SK-N-SH (cell line): ENCODE data around the gene UVRAG. TPM values are rescaled to one million over a fixed set of nuclear protein-coding genes. Genes with fewer than 3 reads are reported as not detected.
A peak's percentile ranks its signal among the peaks of the same experiment; 100 is the strongest.

Experiments
- CTCF ChIA-PET: fragments of 300-600, 350-600 bp; formaldehyde crosslinking; extraction: SDS; loops from one replicate; lab custom pipeline; 2021; lab: Yijun Ruan, JAX
- POLR2A ChIA-PET: fragments of 350-600 bp; sonication (Branson Sonifier 250); formaldehyde crosslinking; extraction: SDS; loops from one replicate; lab custom pipeline; 2020; ENCODE audit warnings: antibody characterized with exemption, inconsistent platforms; lab: Yijun Ruan, JAX
- DNase-seq: peaks from one replicate; pipeline ENCODE4 v3.0.0; 2012
- H2AFZ ChIP-seq: fragments of 200-600 bp; sonication (generic); 2 replicates; pipeline ENCODE4 v1.8.1; 2016; ENCODE audit warnings: antibody characterized with exemption, mild to moderate bottlenecking, low read depth
- H3F3A ChIP-seq: fragments of 200-600 bp; sonication (generic); replicated peaks from 2 replicates; pipeline ENCODE3; 2016; ENCODE audit warnings: antibody characterized with exemption, mild to moderate bottlenecking; ENCODE audit not compliant: insufficient read depth
- H3K27ac ChIP-seq, 2 experiments: fragments of 200-500 bp in 1 of 2; fragments of 200-600 bp in 1 of 2; sonication (Bioruptor generic) in 1 of 2; sonication (generic), shearing (Covaris generic) in 1 of 2; 2 replicates each; pipeline versions ENCODE4 v1.5.1 to v1.6.1; 2014 to 2016; ENCODE audit warnings: low read depth in 2 of 2, inconsistent platforms in 1 of 2, low read length in 1 of 2, mild to moderate bottlenecking in 1 of 2, mixed read lengths in 1 of 2
- H3K27me3 ChIP-seq: fragments of 200-600 bp; sonication (generic), shearing (Covaris generic); 2 replicates; pipeline ENCODE4 v1.6.1; 2016; ENCODE audit warnings: mixed run types; ENCODE audit not compliant: insufficient read depth
- H3K36me3 ChIP-seq, 2 experiments: fragments of 200-500 bp in 1 of 2; fragments of 200-600 bp in 1 of 2; sonication (Bioruptor generic) in 1 of 2; sonication (generic) in 1 of 2; replicated peaks in 1 of 2; 2 replicates each; pipeline versions ENCODE3 to v1.5.1; 2014 to 2016; ENCODE audit warnings: low read length in 1 of 2, mild to moderate bottlenecking in 1 of 2; ENCODE audit not compliant: insufficient read depth in 2 of 2, control insufficient read depth in 1 of 2
- H3K4me1 ChIP-seq, 2 experiments: fragments of 200-500 bp in 1 of 2; fragments of 200-600 bp in 1 of 2; sonication (Bioruptor generic) in 1 of 2; sonication (generic), shearing (Covaris generic) in 1 of 2; 2 replicates each; pipeline versions ENCODE4 v1.5.1 to v1.6.1; 2014 to 2016; ENCODE audit warnings: low read depth in 1 of 2, low read length in 1 of 2, mixed run types in 1 of 2; ENCODE audit not compliant: insufficient read depth in 2 of 2, control insufficient read depth in 1 of 2
- H3K4me2 ChIP-seq: fragments of 200-600 bp; sonication (generic), shearing (Covaris generic); 2 replicates; pipeline ENCODE4 v1.6.1; 2017; ENCODE audit warnings: mixed run types
- H3K4me3 ChIP-seq, 2 experiments: fragments of 200-500 bp in 1 of 2; fragments of 200-600 bp in 1 of 2; sonication (Bioruptor generic) in 1 of 2; sonication (generic), shearing (Covaris generic) in 1 of 2; 2 replicates each; pipeline versions ENCODE4 v1.5.1 to v1.8.1; 2014 to 2016; ENCODE audit warnings: low read depth in 2 of 2, inconsistent platforms in 1 of 2, low read length in 1 of 2, mild to moderate bottlenecking in 1 of 2, mixed read lengths in 1 of 2, moderate library complexity in 1 of 2
- H3K79me2 ChIP-seq: fragments of 200-600 bp; sonication (generic); 2 replicates; pipeline ENCODE4 v1.8.1; 2017; ENCODE audit warnings: mild to moderate bottlenecking; ENCODE audit not compliant: insufficient read depth
- H3K9ac ChIP-seq: fragments of 200-600 bp; sonication (generic); 2 replicates; pipeline ENCODE4 v1.6.1; 2017; ENCODE audit warnings: mixed run types
- H3K9me2 ChIP-seq: fragments of 200-600 bp; sonication (generic); 2 replicates; pipeline ENCODE4 v1.6.1; 2017; ENCODE audit warnings: mixed run types
- H3K9me3 ChIP-seq: fragments of 200-600 bp; sonication (generic); 2 replicates; pipeline ENCODE4 v1.6.1; 2017; ENCODE audit warnings: mixed run types, mild to moderate bottlenecking, moderate library complexity
- H4K20me1 ChIP-seq: fragments of 200-600 bp; sonication (generic); 2 replicates; pipeline ENCODE4 v1.6.1; 2017; ENCODE audit warnings: mild to moderate bottlenecking, mixed run types; ENCODE audit not compliant: insufficient read depth
- GABPA ChIP-seq: IDR thresholded peaks from 2 replicates; pipeline ENCODE4 v1.4.0; 2012; ENCODE audit warnings: low read depth, mild to moderate bottlenecking
- GATA2 ChIP-seq: sonication (generic); formaldehyde crosslinking; IDR thresholded peaks from 2 replicates; pipeline ENCODE4 v1.5.0; 2020; ENCODE audit warnings: mild to moderate bottlenecking, missing genetic modification reagents
- JUND ChIP-seq: IDR thresholded peaks from 2 replicates; pipeline ENCODE4 v1.4.0; 2012
- MAX ChIP-seq: IDR thresholded peaks from 2 replicates; pipeline ENCODE4 v1.4.0; 2012; ENCODE audit warnings: low read depth
- MEF2A ChIP-seq: IDR thresholded peaks from 2 replicates; pipeline ENCODE4 v1.4.0; 2012; ENCODE audit warnings: low read depth, borderline replicate concordance
- MXI1 ChIP-seq: IDR thresholded peaks from 2 replicates; pipeline ENCODE4 v1.6.1; 2012; ENCODE audit warnings: mild to moderate bottlenecking, low read depth, low read length, improper control_type of control experiment
- NRF1 ChIP-seq: IDR thresholded peaks from 2 replicates; pipeline ENCODE4 v1.6.1; 2012; ENCODE audit warnings: low read depth, mild to moderate bottlenecking, low read length
- RAD21 ChIP-seq: IDR thresholded peaks from 2 replicates; pipeline ENCODE4 v1.6.1; 2012; ENCODE audit warnings: mild to moderate bottlenecking, low read length
- RCOR1 ChIP-seq: fragments of 150-350 bp; IDR thresholded peaks from 2 replicates; pipeline ENCODE4 v1.6.1; 2017; ENCODE audit warnings: antibody characterized with exemption, low read length
- TCF12 ChIP-seq: IDR thresholded peaks from 2 replicates; pipeline ENCODE4 v1.4.0; 2012
- TEAD4 ChIP-seq: IDR thresholded peaks from 2 replicates; pipeline ENCODE4 v1.4.0; 2012; ENCODE audit warnings: mild to moderate bottlenecking, borderline replicate concordance; ENCODE audit not compliant: insufficient read depth
- USF2 ChIP-seq: fragments of 150-350 bp; IDR thresholded peaks from 2 replicates; pipeline ENCODE4 v1.6.1; 2017; ENCODE audit warnings: antibody characterized with exemption, low read length, low read depth, borderline replicate concordance
- WGBS: methylation state at CpG from one replicate; pipeline ENCODE4 v1.1.6; 2017; ENCODE audit warnings: low lambda C conversion rate; 5-methylcytosine and 5-hydroxymethylcytosine counted together
- polyA plus RNA-seq, 3 experiments: library from polyadenylated mRNA; depleted of rRNA; stranded (reverse); fragments of >200 nt; gene quantifications; 2 replicates each; pipeline ENCODE4 v1.2.3, GENCODE V29; 2012

UVRAG gene
- polyA plus RNA-seq, 1 of the 3 experiments (the other 2 are of a cell fraction), result 5.8 TPM

- Histone ChIP-seq H3F3A (no peaks in the 10 kb centered on the region), H3K36me3 (no peaks in the 10 kb centered on the region), H3K4me2 (no peak overlapping the region), H3K9me3 (no peaks in the 10 kb centered on the region), H4K20me1 (no peaks in the 10 kb centered on the region), H3K79me2 (no peaks in the 10 kb centered on the region), H2AFZ (no peak overlapping the region), H3K27ac (no peak overlapping the region), H3K27me3 (peaks cover 8% of the 10 kb centered on the region), H3K9me2 (no peaks in the 10 kb centered on the region), H3K4me3 (no peak overlapping the region), H3K4me1 (peaks cover 5 to 11% of the 10 kb centered on the region in 2 experiments; a peak in 3 of 4 replicates), H3K9ac (no peak overlapping the region)
- no peak for DNase-seq
- ChIA-PET POLR2A (no interaction called here), CTCF (interaction anchor here (1.6 kb wide), 1 partner anchor 55 kb away, joined by 4 read pairs; no protein-coding TSS in a partner anchor)
- TF ChIP-seq MEF2A (no peak), TEAD4 (no peak), GATA2 (CRISPR knock-in tag) (no peak)
- WGBS, result 96% methylated on average over 6 of the region's 6 CpGs
These were observed 47.8 kb upstream of the UVRAG start for GRCh38 chr11:75767228-75767572.

- H3F3A ChIP-seq, result no peaks in the 10 kb centered on the region
- H3K9ac ChIP-seq, result no peak overlapping the region
- no peaks in the 10 kb centered on the region for H3K9me3 ChIP-seq
- WGBS, result 38% methylated on average over 1 of the region's 1 CpG
- peak overlapping the region; percentile 82 for H3K4me2 ChIP-seq
- H4K20me1 ChIP-seq, result no peaks in the 10 kb centered on the region
- no peaks in the 10 kb centered on the region for H3K9me2 ChIP-seq
- H3K36me3 ChIP-seq, result no peaks in the 10 kb centered on the region
- peaks cover 8% of the 10 kb centered on the region for H3K27me3 ChIP-seq
- no peak overlapping the region for H3K27ac ChIP-seq
- ChIA-PET CTCF (interaction anchor here (1.3 to 1.6 kb wide), 2 partner anchors 36 to 55 kb away, joined by 4 to 5 read pairs; no protein-coding TSS in a partner anchor), POLR2A (no interaction called here)
- H3K4me3 ChIP-seq, result peak overlapping the region in 1 of 2 experiments; percentile 57; a peak in 2 of 4 replicates
- H3K79me2 ChIP-seq, result no peaks in the 10 kb centered on the region
- H2AFZ ChIP-seq, result peak overlapping the region; percentile 76; the same call in 1 of the 2 replicates
- no peak for DNase-seq
- peaks cover 5 to 11% of the 10 kb centered on the region in 2 experiments; a peak in 3 of 4 replicates for H3K4me1 ChIP-seq
- no peak for TF ChIP-seq MXI1
- TF ChIP-seq USF2, result no peak
- no peak for TF ChIP-seq JUND
- TF ChIP-seq MAX, result no peak
- TF ChIP-seq RCOR1, result 0 out of 2 replicates have a peak, but pooled peaks have one; percentile 20
- TF ChIP-seq RAD21, result no peak
- TF ChIP-seq TCF12, result no peak
- no peak for TF ChIP-seq NRF1
- no peak for TF ChIP-seq GABPA
These were observed 47.3 kb upstream of the UVRAG start for GRCh38 chr11:75767793-75768111.
